Hepatocyte (in vitro differentiated cells): ENCODE data around the gene DENND1C. TPM values are rescaled to one million over a fixed set of nuclear protein-coding genes. Genes with fewer than 3 reads are reported as not detected.

Experiments
- DNase-seq: peaks from one replicate; pipeline ENCODE4 v3.0.0-alpha.2; 2016; ENCODE audit warnings: low spot score
- H2AFZ ChIP-seq: fragments of 200-600 bp; sonication (generic); 2 replicates; pipeline ENCODE4 v1.6.0; 2016; ENCODE audit warnings: antibody characterized with exemption, mild to moderate bottlenecking
- H3K27ac ChIP-seq: fragments of 200-600 bp; sonication (generic); 2 replicates; pipeline ENCODE4 v1.5.1; 2016; ENCODE audit warnings: mild to moderate bottlenecking
- H3K27me3 ChIP-seq: fragments of 200-600 bp; sonication (generic); 2 replicates; pipeline ENCODE4 v1.6.1; 2016
- H3K36me3 ChIP-seq: fragments of 200-600 bp; sonication (generic); replicated peaks from 2 replicates; pipeline ENCODE4 v1.5.1; 2016; ENCODE audit warnings: low read depth; ENCODE audit not compliant: insufficient read depth
- H3K4me1 ChIP-seq: fragments of 200-600 bp; sonication (generic); 2 replicates; pipeline ENCODE4 v1.5.1; 2016; ENCODE audit warnings: mild to moderate bottlenecking, moderate library complexity; ENCODE audit not compliant: insufficient read depth
- H3K4me2 ChIP-seq: fragments of 200-600 bp; sonication (generic); 2 replicates; pipeline ENCODE4 v1.6.0; 2016
- H3K4me3 ChIP-seq: fragments of 200-600 bp; sonication (generic); 2 replicates; pipeline ENCODE4 v1.5.1; 2016; ENCODE audit warnings: mild to moderate bottlenecking
- H3K79me2 ChIP-seq: fragments of 200-600 bp; sonication (generic); 2 replicates; pipeline ENCODE4 v1.6.0; 2017; ENCODE audit warnings: mild to moderate bottlenecking
- H3K9me2 ChIP-seq: fragments of 200-600 bp; sonication (generic); replicated peaks from 2 replicates; pipeline ENCODE4 v1.6.0; 2017; ENCODE audit warnings: mild to moderate bottlenecking; ENCODE audit not compliant: insufficient read depth
- H3K9me3 ChIP-seq: fragments of 200-600 bp; sonication (generic); 2 replicates; pipeline ENCODE4 v1.5.1; 2016; ENCODE audit warnings: low read depth, mild to moderate bottlenecking
- H4K20me1 ChIP-seq: fragments of 200-600 bp; sonication (generic); 2 replicates; pipeline ENCODE4 v1.6.0; 2016; ENCODE audit warnings: mild to moderate bottlenecking; ENCODE audit not compliant: insufficient read depth, poor library complexity, severe bottlenecking
- EZH2 ChIP-seq: fragments of 200-600 bp; sonication (generic); IDR thresholded peaks from 2 replicates; pipeline ENCODE4 v1.6.1; 2016; ENCODE audit warnings: antibody characterized with exemption, mild to moderate bottlenecking, borderline replicate concordance
- EZH2phosphoT487 ChIP-seq: fragments of 200-600 bp; sonication (generic); IDR thresholded peaks from one replicate; pipeline ENCODE4 v1.6.1; 2018; ENCODE audit warnings: antibody characterized with exemption, mild to moderate bottlenecking, low read depth, moderate library complexity; ENCODE audit not compliant: unreplicated experiment, severe bottlenecking
- WGBS: methylation state at CpG from one replicate; pipeline ENCODE4 v1.1.6; 2016; ENCODE audit warnings: low lambda C conversion rate; ENCODE audit errors: missing lambda C conversion rate; 5-methylcytosine and 5-hydroxymethylcytosine counted together
- polyA plus RNA-seq: library from polyadenylated mRNA; unstranded; fragments of >200 nt; fragmentation: Nextera tagmentation; extraction: Ambion mirVana; gene quantifications from 2 replicates; pipeline ENCODE4 v1.2.1, GENCODE V29; 2016
- total RNA-seq: library from RNA; depleted of rRNA; stranded (reverse); fragments of >200 nt; gene quantifications from 2 replicates; pipeline ENCODE4 v1.2.3, GENCODE V29; 2014
- TF ChIP-seq, protein P1 (sequence below): fragments of 200-600 bp; sonication (generic); IDR thresholded peaks from 2 replicates; pipeline ENCODE4 v1.5.1; 2016; ENCODE audit warnings: antibody characterized with exemption, mild to moderate bottlenecking; ENCODE audit not compliant: poor library complexity

The DENND1C gene
- total and polyA plus RNA-seq, 2 experiments from 2014 or later, result 1.5 to 16.1 TPM

DNA sequence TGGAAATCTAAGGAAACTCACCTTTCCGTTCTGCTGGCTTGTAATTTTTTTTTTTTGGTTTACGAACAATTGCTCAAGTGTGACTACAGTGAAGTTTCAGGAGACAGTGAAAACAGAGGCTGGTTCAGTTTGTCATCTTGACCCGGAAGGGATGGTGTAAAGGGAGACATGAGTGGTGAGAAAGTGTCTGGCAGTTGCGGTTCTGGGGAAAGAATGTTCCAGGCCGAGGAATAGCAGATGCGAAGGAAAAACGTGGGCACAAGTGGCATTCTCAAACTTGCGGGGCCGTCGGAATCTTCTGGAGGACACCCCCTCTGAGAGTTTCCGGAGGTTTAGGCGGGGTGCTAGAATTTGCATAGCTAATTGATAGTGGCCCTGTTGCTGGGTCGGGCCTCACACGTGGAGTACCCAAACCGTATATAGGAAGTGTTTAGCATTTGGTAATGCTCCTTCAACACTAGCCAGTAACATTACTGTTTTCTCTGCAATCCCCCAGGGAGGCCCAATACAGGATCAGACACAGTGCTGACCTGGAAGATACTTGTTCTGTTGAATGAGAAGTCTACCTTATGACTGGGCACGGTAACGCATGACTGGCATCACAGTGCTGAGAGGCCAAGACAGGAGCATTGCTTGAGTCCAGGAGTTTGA is 46.4 kb upstream of the DENND1C start:
- WGBS, result 74% methylated on average over 17 of the region's 17 CpGs
- Histone ChIP-seq H3K79me2 (no peaks in the 10 kb centered on the region), H3K9me2 (no peaks in the 10 kb centered on the region), H4K20me1 (no peaks in the 10 kb centered on the region), H3K9me3 (no peaks in the 10 kb centered on the region), H3K36me3 (no peaks in the 10 kb centered on the region), H3K27me3 (peaks cover 18% of the 10 kb centered on the region), H3K4me1 (peaks cover 6% of the 10 kb centered on the region), H2AFZ (no peak overlapping the region), H3K27ac (no peak overlapping the region), H3K4me2 (no peak overlapping the region), H3K4me3 (no peak overlapping the region)
- no peak for DNase-seq
- TF ChIP-seq, protein P1, sequence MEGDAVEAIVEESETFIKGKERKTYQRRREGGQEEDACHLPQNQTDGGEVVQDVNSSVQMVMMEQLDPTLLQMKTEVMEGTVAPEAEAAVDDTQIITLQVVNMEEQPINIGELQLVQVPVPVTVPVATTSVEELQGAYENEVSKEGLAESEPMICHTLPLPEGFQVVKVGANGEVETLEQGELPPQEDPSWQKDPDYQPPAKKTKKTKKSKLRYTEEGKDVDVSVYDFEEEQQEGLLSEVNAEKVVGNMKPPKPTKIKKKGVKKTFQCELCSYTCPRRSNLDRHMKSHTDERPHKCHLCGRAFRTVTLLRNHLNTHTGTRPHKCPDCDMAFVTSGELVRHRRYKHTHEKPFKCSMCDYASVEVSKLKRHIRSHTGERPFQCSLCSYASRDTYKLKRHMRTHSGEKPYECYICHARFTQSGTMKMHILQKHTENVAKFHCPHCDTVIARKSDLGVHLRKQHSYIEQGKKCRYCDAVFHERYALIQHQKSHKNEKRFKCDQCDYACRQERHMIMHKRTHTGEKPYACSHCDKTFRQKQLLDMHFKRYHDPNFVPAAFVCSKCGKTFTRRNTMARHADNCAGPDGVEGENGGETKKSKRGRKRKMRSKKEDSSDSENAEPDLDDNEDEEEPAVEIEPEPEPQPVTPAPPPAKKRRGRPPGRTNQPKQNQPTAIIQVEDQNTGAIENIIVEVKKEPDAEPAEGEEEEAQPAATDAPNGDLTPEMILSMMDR, result no peak
- TF ChIP-seq EZH2phosphoT487, result no peak
- no peak for TF ChIP-seq EZH2

GRCh38 chr19:6524311-6524710 is 42.7 kb upstream of the DENND1C start:
- Histone ChIP-seq H2AFZ (no peak overlapping the region), H3K9me3 (no peaks in the 10 kb centered on the region), H3K4me1 (no peaks in the 10 kb centered on the region), H3K79me2 (no peaks in the 10 kb centered on the region), H3K36me3 (no peaks in the 10 kb centered on the region), H3K27ac (no peak overlapping the region), H3K9me2 (no peaks in the 10 kb centered on the region), H3K4me3 (no peak overlapping the region), H3K4me2 (no peak overlapping the region), H4K20me1 (no peaks in the 10 kb centered on the region), H3K27me3 (no peaks in the 10 kb centered on the region)
- no peak for DNase-seq
- WGBS, result 97% methylated on average over 2 of the region's 2 CpGs
- TF ChIP-seq, protein P1, result no peak
- no peak for TF ChIP-seq EZH2phosphoT487
- TF ChIP-seq EZH2, result no peak

GRCh38 chr19:6522712-6523111 is 41.1 kb upstream of the DENND1C start:
- no peaks in the 10 kb centered on the region for H3K27me3 ChIP-seq
- TF ChIP-seq, protein P1, result no peak
- TF ChIP-seq EZH2phosphoT487 (no peak), EZH2 (no peak)
- H3K9me3 ChIP-seq, result no peaks in the 10 kb centered on the region
- H3K79me2 ChIP-seq, result no peaks in the 10 kb centered on the region
- H3K36me3 ChIP-seq, result no peaks in the 10 kb centered on the region
- no peaks in the 10 kb centered on the region for H4K20me1 ChIP-seq
- no peak overlapping the region for H3K4me2 ChIP-seq
- H3K27ac ChIP-seq, result no peak overlapping the region
- no peaks in the 10 kb centered on the region for H3K9me2 ChIP-seq
- H3K4me1 ChIP-seq, result no peaks in the 10 kb centered on the region
- no peak overlapping the region for H3K4me3 ChIP-seq
- 84% methylated on average over 6 of the region's 6 CpGs for WGBS
- no peak overlapping the region for H2AFZ ChIP-seq
- no peak for DNase-seq
